Stimulated activated CD8-positive, alpha-beta memory T cell treated with anti-CD3 and anti-CD28 coated beads, Interleukin-2, amount 100 ng/mL, for 48 hours (primary cell): Measurements from ENCODE around the gene PIK3R2.
"Not testable (repeated sequence)": the region's sequence is repeated elsewhere in the genome, so short reads cannot be mapped to it uniquely, and the experiment has no call there.

ENCODE experiments used
- DNase-seq, 2 donors: peaks; one replicate each; pipeline ENCODE4 v3.0.0-alpha.2; 2020; ENCODE audit warnings: low read depth in 2 of 2

The PIK3R2 gene

DNA sequence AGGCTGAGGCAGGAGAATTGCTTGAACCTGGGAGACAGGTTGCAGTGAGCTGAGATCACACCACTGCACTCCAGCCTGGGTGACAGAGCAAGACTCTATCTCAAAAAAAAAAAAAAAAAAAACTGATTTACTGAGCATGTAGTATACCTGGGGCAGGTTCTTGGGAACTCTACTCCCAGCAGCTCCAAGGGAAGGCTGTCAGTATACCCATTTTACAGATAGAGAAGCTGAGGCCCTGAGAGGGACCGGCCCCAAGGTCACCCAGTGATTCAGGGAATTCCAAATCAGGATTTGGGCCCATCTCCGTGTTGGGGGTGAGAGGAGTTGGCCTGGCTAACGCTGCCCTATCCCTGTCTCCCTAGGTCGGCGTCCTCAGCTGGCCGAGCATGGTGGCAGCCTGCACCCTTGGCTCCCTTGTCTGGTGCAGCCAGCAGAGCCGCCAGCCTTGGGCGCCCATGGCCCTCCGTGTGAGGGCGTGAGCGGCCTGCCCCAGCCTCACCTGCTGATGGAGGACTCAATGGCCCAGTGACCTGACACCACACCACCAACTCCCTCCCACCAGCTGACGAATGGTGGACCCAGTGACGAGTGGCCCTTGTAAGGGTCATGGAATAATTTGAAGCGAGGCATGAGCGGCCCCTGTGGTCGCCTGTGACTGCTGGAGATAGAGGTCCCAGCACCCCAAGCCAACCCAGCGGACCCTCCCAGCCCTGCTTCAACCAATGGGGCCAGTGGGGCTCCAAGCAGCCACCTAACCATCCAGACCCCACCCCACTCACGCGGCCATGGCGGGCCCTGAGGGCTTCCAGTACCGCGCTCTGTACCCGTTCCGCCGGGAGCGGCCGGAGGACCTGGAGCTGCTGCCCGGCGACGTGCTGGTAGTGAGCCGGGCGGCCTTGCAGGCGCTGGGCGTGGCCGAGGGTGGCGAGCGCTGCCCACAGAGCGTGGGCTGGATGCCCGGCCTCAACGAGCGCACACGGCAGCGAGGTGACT lies 2.4 kb downstream of the PIK3R2 start:
- DNase-seq, result no peak

DNA sequence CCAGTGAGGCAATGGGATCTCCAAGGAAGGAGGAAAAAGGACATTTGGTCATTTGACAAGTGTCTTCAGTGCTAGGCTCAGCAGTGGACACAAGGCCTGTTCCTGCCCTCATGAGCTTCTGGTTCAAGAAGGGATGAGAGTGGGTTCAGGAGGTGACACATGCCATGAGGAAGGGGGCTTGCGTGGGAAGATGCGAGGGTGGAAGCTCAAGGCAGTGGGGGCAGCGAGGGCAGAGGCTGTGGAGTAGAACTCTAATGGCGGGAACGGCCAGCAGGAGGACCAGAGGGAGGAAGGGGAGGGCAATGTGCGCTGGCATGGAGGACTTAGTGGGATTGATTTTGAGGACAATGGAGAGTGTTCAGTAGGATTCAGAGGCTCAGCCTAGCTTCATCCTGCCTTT lies 3.3 kb downstream of the PIK3R2 start:
- DNase-seq, result no peak

DNA sequence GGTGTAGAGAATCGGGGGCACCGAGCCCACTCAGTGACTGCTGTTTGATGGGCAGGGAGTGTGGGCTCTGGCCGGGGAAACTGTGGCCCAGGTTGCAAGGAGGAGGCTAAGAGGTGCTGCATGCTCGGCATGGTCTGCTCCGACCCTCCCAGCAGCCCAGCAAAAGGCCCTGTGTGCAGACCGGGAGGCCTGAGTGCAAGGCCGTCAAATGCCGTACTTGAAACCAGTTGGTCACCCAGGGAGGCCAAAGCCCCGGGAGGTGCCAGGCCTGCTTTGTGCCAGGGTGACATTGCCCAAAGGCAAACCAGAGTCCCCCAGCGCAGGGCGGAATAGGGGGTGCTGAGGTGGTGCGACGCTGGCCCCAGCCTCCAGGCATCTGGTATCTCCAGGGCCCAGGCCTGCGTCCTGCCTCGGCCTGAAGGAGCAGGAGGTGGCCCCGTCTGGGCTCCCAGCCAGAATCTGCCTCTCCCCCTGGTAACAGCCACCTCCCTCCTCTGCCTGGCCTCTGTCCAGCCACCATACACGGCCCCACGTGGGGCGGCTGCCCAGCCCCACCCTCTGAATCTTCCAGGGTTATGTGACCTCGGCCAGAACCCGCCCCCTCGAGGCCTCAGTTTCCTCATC lies 4.0 kb downstream of the PIK3R2 start:
- no peak for DNase-seq

DNA sequence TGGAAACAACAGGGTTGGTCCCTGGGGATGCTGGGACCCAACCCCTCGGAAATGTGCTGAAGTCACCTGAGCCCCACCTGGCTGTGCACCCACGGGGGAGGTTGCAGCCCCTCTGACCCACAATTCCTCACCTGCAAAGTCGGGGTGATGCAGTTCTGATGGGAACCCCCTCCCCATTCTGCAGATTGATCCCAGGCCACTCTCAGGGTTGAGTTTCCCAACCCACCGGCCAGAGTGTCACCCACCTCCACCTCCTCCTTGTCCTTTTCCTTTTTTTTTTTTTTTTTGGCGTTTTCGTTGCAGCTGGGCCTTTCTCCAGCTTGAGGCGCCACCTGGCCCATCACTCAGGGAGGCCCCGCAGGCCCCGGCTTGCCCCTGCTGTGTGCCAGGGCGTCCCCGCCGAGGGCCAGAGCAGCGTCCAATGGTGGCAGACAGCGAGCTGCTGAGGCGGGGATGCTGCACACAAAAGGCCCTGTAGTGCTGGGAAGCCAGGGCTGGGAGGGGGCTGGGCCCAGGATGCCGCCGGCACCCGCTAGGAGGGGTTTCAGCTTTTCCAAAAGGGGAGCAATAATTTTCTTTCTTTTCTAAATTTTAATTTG lies 4.6 kb downstream of the PIK3R2 start:
- DNase-seq, result no peak

DNA sequence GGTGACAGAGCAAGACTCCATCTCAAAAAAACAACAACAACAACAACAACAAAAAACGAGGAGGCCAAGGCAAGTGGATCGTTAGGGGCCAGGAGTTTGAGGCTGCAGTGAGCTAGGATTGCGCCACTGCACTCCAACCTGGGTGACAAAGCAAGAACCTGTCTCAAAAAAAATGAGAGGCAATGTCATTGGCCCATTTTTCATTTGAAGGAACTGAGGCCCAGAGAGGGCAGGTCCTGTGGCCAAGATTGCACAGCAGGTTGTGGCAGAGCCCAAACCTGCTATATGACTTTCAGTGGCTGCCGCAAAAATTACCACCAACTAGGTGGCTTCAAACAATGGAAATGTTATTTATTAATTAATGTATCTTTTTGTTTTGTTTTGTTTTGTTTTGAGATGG lies 5.5 kb downstream of the PIK3R2 start:
- no peak for DNase-seq

DNA sequence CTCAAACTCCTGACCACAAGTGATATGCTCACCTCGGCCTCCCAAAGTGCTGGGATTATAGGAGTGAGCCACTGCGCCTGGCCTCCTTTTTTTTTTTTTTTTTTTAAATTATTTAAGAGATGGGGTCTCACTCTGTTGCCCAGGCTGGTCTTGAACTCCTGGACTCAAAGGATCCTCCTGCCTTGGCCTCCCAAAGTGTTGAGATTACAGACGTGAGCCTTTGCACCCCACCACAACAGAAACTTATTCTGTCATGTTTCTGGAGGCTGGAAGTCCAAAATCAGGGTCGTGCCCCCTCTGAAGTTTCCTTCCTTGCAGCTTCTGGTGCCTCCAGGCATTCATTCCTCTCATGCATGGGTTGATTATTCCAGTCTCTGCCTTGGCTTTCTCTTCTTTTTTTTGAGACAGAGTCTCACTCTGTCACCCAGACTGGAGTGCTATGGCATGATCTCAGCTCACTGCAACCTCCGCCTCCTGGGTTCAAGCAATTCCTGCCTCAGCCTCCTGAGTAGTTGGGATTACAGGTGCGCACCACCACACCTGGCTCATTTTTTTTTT lies 6.2 kb downstream of the PIK3R2 start:
- DNase-seq, result not testable (repeated sequence)

DNA sequence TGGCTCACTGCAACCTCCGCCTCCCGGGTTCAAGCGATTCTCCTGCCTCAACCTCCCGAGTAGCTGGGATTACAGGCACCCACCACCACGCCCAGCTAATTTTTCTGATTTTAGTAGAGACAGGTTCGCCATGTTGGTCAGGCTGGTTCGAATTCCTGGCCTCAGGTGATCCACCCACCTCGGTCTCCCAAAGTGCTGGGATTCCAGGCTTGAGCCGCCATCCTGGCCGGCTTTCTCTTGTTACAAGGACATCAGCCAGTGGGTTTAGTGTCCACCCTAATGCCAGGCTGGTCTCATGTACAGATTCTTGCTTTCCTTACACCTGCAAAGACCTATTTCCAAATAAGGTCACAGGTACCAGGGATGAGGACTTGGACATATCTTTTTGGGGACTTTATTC lies 6.8 kb downstream of the PIK3R2 start:
- DNase-seq, result no peak

DNA sequence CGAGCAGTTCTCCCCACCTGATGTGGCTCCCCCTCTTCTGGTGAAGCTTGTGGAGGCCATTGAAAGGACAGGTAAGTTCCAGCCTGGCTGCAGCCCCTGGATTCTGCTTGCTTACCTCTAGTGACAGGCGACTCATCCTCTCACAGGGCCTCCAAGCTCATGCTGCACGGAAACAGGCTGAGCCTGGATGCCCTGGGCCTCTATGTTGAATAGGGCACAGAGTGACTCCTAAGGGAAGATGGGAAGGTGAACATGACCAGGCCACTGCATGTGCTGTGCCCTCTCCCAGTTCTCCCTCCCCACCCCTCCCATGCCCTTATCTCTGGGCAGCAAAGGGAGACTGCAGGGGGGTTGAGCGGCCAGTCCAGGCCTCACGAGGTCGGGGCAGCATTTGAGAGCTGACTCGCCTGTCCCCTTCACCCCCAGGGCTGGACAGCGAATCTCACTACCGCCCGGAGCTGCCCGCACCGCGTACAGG lies 7.6 kb downstream of the PIK3R2 start:
- DNase-seq, result no peak

DNA sequence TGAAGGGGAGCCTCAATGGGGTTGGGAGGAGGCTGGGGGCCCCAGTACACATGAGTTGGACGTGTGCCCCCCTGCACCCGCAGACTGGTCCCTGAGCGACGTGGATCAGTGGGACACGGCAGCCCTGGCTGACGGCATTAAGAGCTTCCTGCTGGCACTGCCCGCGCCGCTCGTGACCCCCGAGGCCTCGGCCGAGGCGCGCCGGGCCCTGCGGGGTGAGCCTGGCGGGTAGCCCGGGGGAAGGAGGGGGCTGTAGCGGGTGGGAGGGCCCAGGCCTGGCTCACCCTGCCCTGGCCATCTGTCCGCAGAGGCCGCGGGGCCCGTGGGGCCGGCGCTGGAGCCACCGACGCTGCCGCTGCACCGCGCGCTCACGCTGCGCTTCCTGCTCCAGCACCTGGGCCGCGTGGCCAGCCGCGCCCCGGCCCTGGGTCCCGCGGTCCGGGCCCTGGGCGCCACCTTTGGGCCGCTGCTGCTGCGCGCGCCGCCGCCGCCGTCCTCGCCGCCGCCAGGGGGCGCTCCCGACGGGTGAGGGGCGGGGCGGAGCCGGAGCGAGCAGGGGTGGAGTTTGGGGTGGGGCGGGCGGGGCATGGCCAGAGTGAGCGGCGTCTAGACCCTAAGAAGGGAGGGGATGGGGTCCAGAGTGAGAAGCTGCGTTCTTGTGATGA lies 8.1 kb downstream of the PIK3R2 start:
- DNase-seq, result peak; percentile 62 to 81

DNA sequence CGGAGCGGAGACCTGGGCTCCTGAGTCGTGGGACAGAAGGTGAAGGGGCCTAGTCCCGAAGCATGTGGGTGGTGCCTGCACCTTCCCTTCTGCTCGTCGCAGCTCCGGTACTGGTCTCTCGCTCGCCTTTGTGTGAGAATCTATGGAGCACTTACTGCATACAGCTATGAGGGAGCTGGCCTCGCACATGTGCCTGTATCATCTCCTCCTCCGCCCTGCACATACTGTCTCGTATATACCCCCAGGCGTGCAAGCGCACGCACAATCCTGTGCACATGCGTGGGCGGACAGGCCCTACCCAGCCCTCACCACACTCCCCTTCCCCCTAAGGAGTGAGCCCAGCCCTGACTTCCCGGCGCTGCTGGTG lies 8.7 kb downstream of the PIK3R2 start:
- no peak for DNase-seq

DNA sequence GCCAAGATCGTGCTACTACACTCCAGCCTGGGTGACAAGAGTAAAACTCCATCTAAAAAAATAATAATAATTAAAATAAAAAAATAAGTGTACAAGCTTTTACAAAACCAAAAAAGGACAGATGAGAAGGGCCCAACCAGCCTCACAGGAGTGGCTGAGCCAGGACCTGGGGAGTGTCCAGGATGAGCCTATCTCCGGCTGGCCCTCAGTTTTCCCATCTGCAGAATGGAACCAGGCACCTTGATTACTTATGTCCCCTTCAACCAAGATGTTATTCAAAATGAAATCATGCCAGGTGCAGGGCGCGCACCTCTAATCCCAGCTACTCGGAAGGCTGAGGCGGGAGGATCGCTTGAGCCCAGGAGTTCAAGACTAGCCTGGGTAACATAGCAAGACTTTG lies 11.1 kb downstream of the PIK3R2 start:
- no peak for DNase-seq

DNA sequence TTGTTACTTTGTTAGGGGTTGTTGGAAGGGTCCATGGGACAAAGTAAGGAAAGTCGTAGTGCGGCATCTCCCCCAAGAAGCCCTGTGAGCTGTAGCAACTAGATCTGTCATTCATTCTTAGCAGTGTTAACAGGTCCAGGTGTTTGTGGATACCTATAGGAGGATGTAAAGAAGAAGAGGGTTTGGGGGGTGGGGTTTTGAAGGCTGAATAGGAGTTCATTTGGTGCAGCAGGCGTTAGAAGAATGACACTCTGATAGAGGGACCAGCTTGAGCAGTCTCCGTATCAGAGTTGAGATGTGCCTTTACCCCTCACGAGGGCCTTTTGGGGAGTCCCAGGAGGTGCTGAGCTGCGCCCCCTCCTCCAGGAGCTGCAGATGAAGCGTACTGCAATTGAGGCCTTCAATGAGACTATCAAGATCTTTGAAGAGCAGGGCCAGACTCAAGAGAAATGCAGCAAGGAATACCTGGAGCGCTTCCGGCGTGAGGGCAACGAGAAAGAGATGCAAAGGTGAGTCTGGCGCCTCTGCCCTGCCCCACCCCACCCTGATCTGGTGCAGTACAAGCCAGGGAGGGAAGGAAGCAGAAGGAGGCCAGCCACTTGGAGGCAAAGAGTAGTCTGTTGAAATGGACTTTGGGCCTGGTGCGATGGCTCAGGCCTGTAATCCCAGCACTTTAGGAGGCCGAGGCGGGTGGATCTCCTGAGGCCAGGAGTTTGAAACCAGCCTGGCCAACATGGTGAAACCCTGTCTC lies 13.0 kb downstream of the PIK3R2 start:
- no peak for DNase-seq

DNA sequence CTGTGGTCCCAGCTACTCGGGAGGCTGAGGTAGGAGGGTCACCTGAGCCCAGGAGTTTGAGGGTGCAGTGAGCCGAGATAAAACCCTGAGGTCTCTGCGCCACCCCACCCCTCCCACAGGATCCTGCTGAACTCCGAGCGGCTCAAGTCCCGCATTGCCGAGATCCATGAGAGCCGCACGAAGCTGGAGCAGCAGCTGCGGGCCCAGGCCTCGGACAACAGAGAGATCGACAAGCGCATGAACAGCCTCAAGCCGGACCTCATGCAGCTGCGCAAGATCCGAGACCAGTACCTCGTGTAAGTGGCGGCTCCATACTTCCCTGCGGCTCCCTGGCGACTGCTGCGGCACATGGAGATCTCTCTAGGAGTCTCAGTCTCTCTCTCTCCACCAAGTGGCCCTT lies 14.0 kb downstream of the PIK3R2 start:
- no peak for DNase-seq

DNA sequence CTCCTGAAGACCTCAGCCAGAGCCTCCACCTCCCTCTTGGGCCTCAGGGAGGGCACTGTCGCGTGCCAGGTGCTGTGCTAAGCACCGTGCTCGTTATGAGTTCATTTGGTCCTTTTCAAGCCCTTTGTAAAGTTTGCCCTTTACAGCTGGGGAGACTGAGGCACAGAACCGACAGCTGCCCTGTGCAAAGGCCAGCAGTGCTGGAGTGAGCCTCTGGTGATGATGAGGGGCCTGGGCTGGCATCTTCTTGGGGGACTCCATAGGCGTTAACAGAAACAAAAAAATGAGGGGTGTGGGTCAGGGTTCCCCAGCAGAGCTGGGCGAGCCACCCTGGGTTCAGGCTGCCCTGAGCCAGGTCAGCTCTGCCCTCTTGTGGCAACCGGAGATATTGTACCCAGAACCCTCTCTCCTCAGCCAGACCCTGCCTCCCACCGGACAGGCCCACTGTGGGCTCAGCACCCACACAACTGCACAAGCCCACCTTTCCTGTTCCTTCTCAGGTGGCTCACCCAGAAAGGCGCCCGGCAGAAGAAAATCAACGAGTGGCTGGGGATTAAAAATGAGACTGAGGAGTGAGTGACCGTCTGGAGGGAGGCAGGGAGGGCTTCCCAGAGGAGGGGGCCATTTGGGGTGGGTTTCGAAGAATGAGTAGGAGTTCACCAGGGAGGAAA lies 15.1 kb downstream of the PIK3R2 start:
- DNase-seq, result peak in 1 of 2 donors; percentile 53

DNA sequence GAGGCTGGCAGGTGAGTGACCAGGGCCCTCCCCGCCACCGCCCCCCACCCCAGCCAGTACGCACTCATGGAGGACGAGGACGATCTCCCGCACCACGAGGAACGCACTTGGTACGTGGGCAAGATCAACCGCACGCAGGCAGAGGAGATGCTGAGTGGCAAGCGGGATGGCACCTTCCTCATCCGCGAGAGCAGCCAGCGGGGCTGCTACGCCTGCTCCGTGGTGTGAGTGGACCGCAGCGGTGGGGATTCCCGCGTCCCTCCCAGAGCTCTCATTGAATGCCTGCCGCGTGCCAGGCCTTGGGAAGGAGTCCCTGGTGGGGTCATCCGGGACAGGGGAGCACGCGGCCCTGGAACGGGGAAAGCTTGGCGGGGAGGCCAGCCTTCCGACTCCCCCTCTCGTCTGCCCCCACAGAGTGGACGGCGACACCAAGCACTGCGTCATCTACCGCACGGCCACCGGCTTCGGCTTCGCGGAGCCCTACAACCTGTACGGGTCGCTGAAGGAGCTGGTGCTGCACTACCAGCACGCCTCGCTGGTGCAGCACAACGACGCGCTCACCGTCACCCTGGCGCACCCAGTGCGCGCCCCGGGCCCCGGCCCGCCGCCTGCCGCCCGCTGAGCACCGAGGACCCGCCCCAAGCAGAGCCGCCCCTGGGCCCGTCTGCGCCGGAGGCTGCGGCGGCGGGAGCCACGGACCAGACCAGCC lies 15.9 kb downstream of the PIK3R2 start:
- no peak for DNase-seq

DNA sequence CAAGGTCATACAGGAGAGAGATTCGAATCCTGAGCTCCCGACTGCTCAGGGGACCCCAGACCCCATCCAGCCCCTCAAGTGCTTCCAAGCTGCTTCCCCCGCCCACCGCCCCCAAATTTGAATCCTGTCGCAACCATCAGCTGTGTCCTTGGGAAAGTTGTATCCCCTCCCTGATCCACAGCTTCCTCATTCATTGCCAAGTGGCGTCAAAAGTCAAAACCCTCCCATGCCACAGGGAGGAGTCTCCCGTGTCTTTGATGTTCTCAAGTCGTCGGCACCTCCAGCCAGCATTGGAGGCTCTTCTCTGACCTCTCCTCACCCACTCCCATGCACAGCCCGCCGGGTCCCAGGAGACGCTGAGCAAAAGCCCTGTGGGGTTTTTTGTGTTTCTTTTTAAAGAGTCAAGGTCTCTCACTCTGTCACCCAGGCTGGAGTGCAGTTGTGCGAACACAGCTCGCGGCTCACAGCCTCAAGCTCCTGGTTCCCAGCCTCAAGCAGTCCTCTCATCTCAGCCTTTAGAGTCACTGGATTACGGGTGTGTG lies 17.8 kb downstream of the PIK3R2 start:
- DNase-seq, result no peak

DNA sequence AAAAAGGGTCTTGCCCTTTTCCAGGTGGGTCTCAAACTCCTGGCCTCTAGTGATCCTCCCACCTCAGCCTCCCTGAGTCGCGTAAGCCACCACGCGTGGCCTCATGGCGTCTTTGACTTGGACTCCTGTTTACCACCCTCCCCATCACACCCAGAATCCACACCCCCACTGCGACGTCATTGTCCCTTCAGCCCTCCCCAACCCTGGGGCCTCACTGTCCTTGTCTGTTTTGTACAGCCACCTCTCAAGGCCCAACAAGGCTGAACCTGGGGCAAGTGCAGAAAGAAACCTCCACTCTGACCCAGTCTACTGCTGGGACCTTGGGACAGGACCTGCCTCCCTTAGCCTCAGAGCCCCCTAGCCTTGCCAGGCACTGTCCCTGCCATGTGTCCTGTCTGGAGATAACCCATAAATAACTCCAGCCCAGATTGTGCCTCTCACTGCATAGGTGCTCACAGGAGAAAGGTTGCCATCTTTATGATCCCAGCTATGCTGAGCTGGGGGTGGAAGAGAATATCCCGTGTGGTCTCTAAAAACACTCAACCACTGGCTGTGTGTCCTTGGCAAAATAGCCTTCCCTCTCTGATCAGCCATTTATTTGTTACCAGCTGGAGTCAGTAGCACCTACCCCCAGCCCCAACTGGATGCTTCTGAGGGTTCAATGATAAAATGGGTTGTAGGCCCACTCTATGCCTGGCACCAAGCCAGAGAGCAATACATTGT lies 18.8 kb downstream of the PIK3R2 start:
- DNase-seq, result no peak

DNA sequence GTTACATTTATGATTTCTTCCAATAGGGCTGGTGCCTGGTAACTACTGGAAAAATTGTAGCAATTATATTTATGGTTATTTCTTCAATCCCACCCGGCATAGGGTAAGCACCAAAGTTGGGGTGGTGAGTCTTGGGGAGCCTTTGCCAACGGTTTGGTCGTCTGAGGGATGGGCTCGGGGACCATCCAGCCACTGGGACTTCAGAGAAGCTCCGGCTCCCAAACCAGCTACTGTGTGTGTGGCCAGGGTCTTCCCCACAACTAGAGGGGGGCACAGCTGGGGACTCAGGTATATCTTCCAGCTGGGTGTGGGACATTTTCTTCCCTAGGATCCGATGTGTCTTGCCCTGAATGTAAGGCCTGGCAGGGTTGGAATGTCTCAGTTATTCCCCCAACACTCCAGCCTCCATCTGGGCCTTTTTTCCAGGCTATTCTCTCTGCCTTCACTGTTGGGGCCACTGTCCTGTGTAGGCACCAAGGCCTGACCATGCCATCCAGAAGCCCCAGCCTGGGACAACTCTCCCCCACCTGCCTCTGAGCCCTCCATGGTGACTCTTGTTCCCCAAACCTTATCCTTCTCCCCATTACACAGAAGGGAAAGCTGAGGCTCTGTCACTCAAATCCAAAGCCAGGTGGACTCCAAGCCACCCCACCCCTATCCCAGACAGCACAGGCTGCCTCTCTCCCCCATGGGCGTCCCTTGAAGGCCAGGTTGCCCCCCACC lies 19.5 kb downstream of the PIK3R2 start:
- DNase-seq, result no peak
